NB4 (cell line): Measurements from ENCODE around the gene CUL9.

Experiments used
- DNase-seq: peaks from one replicate; pipeline ENCODE4 v3.0.0; 2010; ENCODE audit warnings: low read depth
- H3K4me3 ChIP-seq: one replicate; pipeline ENCODE4 v1.5.1; 2011; ENCODE audit warnings: mild to moderate bottlenecking, low read depth, low read length, moderate library complexity
- MYC ChIP-seq: IDR thresholded peaks from 2 replicates; pipeline ENCODE4 v1.6.1; 2011; ENCODE audit warnings: low read depth, low read length
- POLR2A ChIP-seq: IDR thresholded peaks from 2 replicates; pipeline ENCODE4 v1.6.1; 2011; ENCODE audit warnings: mild to moderate bottlenecking; ENCODE audit not compliant: insufficient read length; ENCODE audit errors: extremely low read depth
- TF ChIP-seq, protein P1 (sequence below): IDR thresholded peaks from one replicate; pipeline ENCODE4 v1.5.1; 2012; ENCODE audit warnings: low read depth, low read length
- TF ChIP-seq, protein P2 (sequence below): IDR thresholded peaks from 2 replicates; pipeline ENCODE4 v1.6.1; 2011; ENCODE audit warnings: low read depth, low read length

CUL9 gene

DNA sequence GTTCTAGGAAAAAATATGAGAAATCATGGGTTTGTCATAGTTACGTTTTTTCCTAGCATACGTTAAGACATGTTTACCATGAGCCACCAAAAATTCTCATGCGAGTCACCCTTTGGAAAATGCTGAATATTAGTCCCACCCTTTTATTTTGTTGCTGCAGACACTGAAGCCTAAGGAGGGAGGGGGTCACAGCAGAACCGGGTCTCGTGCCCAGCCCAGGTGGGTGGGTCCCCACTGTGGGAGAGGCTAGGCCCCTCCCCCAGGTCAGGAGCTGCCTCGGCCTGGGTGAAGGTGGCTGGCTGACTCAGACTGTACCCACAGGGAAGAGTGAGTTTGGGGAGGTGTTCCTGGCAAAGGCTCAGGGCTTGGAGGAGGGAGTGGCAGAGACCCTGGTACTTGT is 37.1 kb upstream of the CUL9 start:
- DNase-seq = no peak
- H3K4me3 ChIP-seq = no peak overlapping the region
- TF ChIP-seq, protein P1, sequence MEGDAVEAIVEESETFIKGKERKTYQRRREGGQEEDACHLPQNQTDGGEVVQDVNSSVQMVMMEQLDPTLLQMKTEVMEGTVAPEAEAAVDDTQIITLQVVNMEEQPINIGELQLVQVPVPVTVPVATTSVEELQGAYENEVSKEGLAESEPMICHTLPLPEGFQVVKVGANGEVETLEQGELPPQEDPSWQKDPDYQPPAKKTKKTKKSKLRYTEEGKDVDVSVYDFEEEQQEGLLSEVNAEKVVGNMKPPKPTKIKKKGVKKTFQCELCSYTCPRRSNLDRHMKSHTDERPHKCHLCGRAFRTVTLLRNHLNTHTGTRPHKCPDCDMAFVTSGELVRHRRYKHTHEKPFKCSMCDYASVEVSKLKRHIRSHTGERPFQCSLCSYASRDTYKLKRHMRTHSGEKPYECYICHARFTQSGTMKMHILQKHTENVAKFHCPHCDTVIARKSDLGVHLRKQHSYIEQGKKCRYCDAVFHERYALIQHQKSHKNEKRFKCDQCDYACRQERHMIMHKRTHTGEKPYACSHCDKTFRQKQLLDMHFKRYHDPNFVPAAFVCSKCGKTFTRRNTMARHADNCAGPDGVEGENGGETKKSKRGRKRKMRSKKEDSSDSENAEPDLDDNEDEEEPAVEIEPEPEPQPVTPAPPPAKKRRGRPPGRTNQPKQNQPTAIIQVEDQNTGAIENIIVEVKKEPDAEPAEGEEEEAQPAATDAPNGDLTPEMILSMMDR = no peak

DNA sequence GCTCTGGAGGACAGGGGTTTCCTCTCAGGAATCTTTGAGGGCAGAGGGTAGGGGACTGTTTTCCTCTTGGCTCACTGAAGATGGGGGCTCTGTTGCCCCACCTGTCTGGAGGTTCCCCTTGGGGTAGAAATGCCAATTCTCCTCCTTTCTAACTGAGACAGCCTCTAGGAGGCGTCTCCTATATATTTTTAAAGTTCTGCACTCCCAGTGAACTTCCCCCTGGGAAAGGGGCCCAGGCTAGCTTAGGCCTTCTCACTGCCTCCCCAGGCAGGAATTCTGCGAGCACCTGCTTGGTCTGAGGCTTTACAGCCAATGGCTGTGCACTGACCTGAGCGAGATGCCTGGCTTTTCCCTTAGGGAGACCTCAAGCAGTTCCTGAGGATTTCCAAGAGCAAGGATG is 35.7 kb upstream of the CUL9 start:
- no peak for DNase-seq
- TF ChIP-seq POLR2A (no peak), MYC (no peak)
- TF ChIP-seq, protein P2, sequence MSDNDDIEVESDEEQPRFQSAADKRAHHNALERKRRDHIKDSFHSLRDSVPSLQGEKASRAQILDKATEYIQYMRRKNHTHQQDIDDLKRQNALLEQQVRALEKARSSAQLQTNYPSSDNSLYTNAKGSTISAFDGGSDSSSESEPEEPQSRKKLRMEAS = no peak
- TF ChIP-seq, protein P1 = no peak
- no peak overlapping the region for H3K4me3 ChIP-seq

DNA sequence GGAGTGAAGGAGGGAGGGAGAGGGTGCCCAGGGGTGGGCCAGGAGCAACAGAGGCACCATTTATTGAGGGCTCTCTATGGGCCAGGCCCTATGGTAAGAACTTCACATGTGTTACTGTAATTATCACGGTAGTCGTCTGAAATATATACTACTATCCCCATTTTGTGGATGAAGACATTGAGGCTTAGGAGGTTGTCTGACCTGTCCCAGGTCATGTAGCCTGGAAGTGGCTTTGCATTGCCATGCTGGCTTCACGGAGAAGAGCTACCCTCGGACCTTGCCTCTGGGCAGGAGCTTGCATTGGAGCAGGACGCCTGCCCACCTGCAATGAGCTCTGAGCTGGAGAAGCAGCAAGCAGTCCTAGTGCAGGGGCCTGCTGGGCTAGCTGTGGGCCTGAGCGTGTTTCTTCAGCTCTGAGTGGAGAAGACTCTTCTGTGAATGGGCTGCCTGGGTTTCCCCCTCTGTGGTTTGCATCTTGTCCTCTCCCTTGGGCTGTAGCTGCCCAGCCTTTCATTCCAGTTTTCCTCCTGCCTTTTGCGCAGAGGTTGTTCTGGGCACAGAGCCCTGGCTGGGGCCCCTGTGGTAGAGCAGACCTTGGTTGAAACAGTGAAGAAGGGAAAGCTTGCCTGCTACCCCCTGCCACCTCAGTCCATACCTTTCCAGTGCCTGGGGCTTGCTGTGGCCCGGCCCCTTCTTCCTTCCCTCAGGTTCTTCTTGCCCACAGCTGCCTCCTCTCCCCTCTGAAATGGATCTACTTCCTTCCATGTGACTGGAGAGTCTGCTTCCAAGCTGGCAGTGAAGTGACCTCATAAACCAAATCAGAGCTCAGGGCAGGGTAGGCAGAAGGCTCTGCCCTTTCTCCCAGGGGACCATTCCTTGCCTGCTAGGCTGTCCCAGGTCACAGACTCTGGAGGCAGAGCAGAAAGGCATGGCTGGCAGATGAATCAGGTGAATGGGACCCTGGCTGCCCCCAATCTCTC is 35.0 kb upstream of the CUL9 start:
- TF ChIP-seq POLR2A (no peak), MYC (no peak)
- TF ChIP-seq, protein P1 = no peak
- TF ChIP-seq, protein P2 = no peak
- no peak overlapping the region for H3K4me3 ChIP-seq
- DNase-seq = no peak

DNA sequence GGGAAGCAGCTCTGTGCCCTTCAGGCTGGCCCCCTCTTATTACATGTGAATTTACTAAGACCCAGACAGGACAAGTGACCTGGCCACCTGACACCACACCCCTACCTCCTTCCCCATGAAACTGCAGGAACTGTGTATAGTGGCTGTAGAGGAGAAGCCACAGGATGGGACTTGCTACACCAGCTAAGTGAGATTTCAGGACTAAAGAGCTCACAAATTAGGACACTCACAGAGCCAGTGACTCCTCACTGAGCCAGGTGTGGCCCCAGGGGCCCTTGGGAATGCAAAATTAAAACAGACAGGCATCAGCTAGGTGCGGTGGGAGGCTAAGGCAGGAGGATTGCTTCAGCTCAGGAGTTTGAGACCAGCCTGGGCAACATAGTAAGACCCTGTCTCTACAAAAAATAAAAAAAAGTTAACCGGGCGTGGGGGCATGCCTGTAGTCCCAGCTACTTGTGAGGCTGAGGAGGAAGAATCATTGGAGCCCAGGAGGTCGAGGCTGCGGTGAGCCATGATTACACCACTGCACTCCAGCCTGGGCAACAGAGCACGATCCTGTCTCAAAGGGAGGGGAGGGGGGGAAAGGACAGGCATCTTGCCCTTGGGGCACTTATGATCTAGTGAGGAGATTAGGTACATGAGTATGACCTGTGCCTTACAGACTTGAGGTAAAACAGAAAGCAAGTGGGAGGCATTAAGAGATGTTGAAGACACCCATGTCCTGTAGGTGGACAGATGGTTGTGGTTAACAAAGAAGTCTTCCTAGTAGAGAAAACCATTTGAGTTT is 34.1 kb upstream of the CUL9 start:
- DNase-seq = no peak
- TF ChIP-seq MYC (no peak), POLR2A (no peak)
- TF ChIP-seq, protein P2 = no peak
- TF ChIP-seq, protein P1 = no peak
- no peak overlapping the region for H3K4me3 ChIP-seq

DNA sequence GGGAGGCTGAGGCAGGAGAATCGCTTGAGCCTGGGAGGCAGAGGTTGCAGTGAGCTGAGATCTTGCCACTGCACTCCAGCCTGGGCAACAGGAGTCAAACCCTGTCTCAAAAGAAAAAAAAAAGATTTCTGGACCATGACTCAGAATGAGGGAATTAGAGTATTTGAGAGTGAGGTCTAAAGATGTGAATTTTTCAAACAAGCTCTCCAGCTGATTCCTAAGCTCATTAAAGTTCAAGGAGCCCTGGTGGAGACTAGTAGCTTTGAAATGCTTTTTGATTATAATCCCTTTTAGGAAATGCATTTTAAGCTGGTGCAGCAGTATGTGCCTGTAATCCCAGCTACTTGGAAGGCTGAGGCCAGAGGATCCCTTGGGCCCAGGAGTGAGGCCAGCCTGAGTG is 32.7 kb upstream of the CUL9 start:
- DNase-seq = no peak
- H3K4me3 ChIP-seq = no peak overlapping the region
- TF ChIP-seq, protein P2 = no peak
- TF ChIP-seq, protein P1 = no peak
- TF ChIP-seq POLR2A (no peak), MYC (no peak)
